SU-DHL-6 (cell line): ENCODE results near the gene NBPF9.
"Not testable (repeated sequence)": the region's sequence is repeated elsewhere in the genome, so short reads cannot be mapped to it uniquely, and the experiment has no call there.

ENCODE experiments used
- H2AFZ ChIP-seq: fragments of 200-600 bp; sonication (generic); 2 replicates; pipeline ENCODE4 v1.6.1; 2014; ENCODE audit warnings: low read depth, mild to moderate bottlenecking, moderate library complexity, mixed read lengths, antibody characterized with exemption, low read length; ENCODE audit not compliant: severe bottlenecking
- H3F3A ChIP-seq: fragments of 200-600 bp; shearing (Covaris generic); 2 replicates; pipeline ENCODE4 v1.6.0; 2016; ENCODE audit warnings: antibody characterized with exemption, mild to moderate bottlenecking; ENCODE audit not compliant: insufficient read depth
- H3K27ac ChIP-seq: fragments of 200-600 bp; sonication (generic); 2 replicates; pipeline ENCODE4 v1.5.1; 2016; ENCODE audit warnings: low read depth, mild to moderate bottlenecking, low read length, moderate library complexity, mixed read lengths
- H3K27me3 ChIP-seq: fragments of 200-600 bp; sonication (generic), shearing (Covaris generic); 2 replicates; pipeline ENCODE4 v1.6.0; 2014; ENCODE audit warnings: mild to moderate bottlenecking, low read length
- H3K36me3 ChIP-seq: fragments of 200-600 bp; sonication (generic); 2 replicates; pipeline ENCODE4 v1.6.1; 2014; ENCODE audit warnings: mild to moderate bottlenecking, low read length, mixed read lengths
- H3K4me2 ChIP-seq: fragments of 300-600, 200-600 bp; shearing (Covaris generic), sonication (generic); 2 replicates; pipeline ENCODE4 v1.6.0; 2014; ENCODE audit warnings: low read length, low read depth, mild to moderate bottlenecking; ENCODE audit not compliant: poor library complexity, severe bottlenecking
- H3K4me3 ChIP-seq: fragments of 200-600 bp; sonication (generic); 2 replicates; pipeline ENCODE4 v1.5.1; 2014; ENCODE audit warnings: antibody characterized with exemption, low read length, mild to moderate bottlenecking, mixed read lengths; ENCODE audit not compliant: insufficient read depth, poor library complexity, severe bottlenecking
- H3K79me2 ChIP-seq: fragments of 200-600 bp; sonication (generic); 2 replicates; pipeline ENCODE4 v1.6.1; 2014; ENCODE audit warnings: mild to moderate bottlenecking, low read length, moderate library complexity; ENCODE audit not compliant: insufficient read depth
- H3K9ac ChIP-seq: fragments of 200-600 bp; sonication (generic); 2 replicates; pipeline ENCODE4 v1.7.0; 2014; ENCODE audit warnings: mild to moderate bottlenecking, low read length
- H3K9me2 ChIP-seq: fragments of 200-600 bp; sonication (generic); replicated peaks from 2 replicates; pipeline ENCODE4 v1.6.1; 2014; ENCODE audit warnings: low read length; ENCODE audit not compliant: insufficient read depth
- H3K9me3 ChIP-seq: fragments of 200-600 bp; sonication (generic); 2 replicates; pipeline ENCODE4 v1.6.1; 2014; ENCODE audit warnings: low read length, mixed read lengths; ENCODE audit not compliant: insufficient read depth
- H4K20me1 ChIP-seq: fragments of 200-600 bp; sonication (generic); 2 replicates; pipeline ENCODE4 v1.6.1; 2014; ENCODE audit warnings: low read depth, mild to moderate bottlenecking, antibody characterized with exemption, low read length, moderate library complexity, mixed read lengths

Gene NBPF9

GRCh38 chr1:149123948-149124926, 20.9 kb upstream of the NBPF9 start:
- H3K36me3 ChIP-seq, H3K9me3 ChIP-seq, H3K27ac ChIP-seq, H3K9me2 ChIP-seq, H3K27me3 ChIP-seq, H4K20me1 ChIP-seq, H3K9ac ChIP-seq, H3K4me3 ChIP-seq, H3K4me2 ChIP-seq, H3K79me2 ChIP-seq, H3F3A ChIP-seq, H2AFZ ChIP-seq: not testable (repeated sequence)

GRCh38 chr1:149112828-149113227, 9.5 kb upstream of the NBPF9 start:
- not testable (repeated sequence) for H4K20me1 ChIP-seq, H3K27me3 ChIP-seq, H3K9ac ChIP-seq, H3K27ac ChIP-seq, H3K36me3 ChIP-seq, H3K9me2 ChIP-seq, H3K9me3 ChIP-seq, H3F3A ChIP-seq, H3K79me2 ChIP-seq, H3K4me2 ChIP-seq, H3K4me3 ChIP-seq, H2AFZ ChIP-seq

GRCh38 chr1:149110343-149110742, 7.0 kb upstream of the NBPF9 start:
- H2AFZ ChIP-seq, H4K20me1 ChIP-seq, H3F3A ChIP-seq, H3K9me3 ChIP-seq, H3K4me3 ChIP-seq, H3K36me3 ChIP-seq, H3K27me3 ChIP-seq, H3K27ac ChIP-seq, H3K9me2 ChIP-seq, H3K4me2 ChIP-seq, H3K9ac ChIP-seq, H3K79me2 ChIP-seq: not testable (repeated sequence)

GRCh38 chr1:149102574-149102973, 777 bp downstream of the NBPF9 start:
- H3K27ac ChIP-seq, H3K36me3 ChIP-seq, H3K79me2 ChIP-seq, H3K27me3 ChIP-seq, H2AFZ ChIP-seq, H3K9me3 ChIP-seq, H3K9me2 ChIP-seq, H4K20me1 ChIP-seq, H3F3A ChIP-seq, H3K4me3 ChIP-seq: not testable (repeated sequence)
- peak overlapping the region; percentile 31; the same call in 1 of the 2 replicates for H3K9ac ChIP-seq
- peak overlapping the region; percentile 34 for H3K4me2 ChIP-seq

GRCh38 chr1:149098276-149098675, 5.1 kb downstream of the NBPF9 start:
- not testable (repeated sequence) for H3K27me3 ChIP-seq, H2AFZ ChIP-seq, H3F3A ChIP-seq, H3K36me3 ChIP-seq, H3K27ac ChIP-seq, H3K9me2 ChIP-seq, H3K79me2 ChIP-seq, H4K20me1 ChIP-seq, H3K9ac ChIP-seq, H3K4me2 ChIP-seq, H3K4me3 ChIP-seq, H3K9me3 ChIP-seq

- H3K4me3 ChIP-seq, H3K27ac ChIP-seq, H2AFZ ChIP-seq: not testable (repeated sequence)
Observed at GRCh38 chr1:149093155-149093554, 10.2 kb downstream of the NBPF9 start.

GRCh38 chr1:149075505-149076127, 27.7 kb downstream of the NBPF9 start:
- not testable (repeated sequence) for H3K9ac ChIP-seq, H3K4me2 ChIP-seq, H4K20me1 ChIP-seq, H3K79me2 ChIP-seq, H3K36me3 ChIP-seq, H3K27ac ChIP-seq, H2AFZ ChIP-seq, H3K27me3 ChIP-seq, H3K9me3 ChIP-seq, H3F3A ChIP-seq, H3K4me3 ChIP-seq, H3K9me2 ChIP-seq

More at GRCh38 chr1:149093155-149093554, 10.2 kb downstream of the NBPF9 start:
- not testable (repeated sequence) for H3K79me2 ChIP-seq, H4K20me1 ChIP-seq, H3K36me3 ChIP-seq, H3K9me3 ChIP-seq, H3K9me2 ChIP-seq, H3K4me2 ChIP-seq, H3K27me3 ChIP-seq, H3K9ac ChIP-seq, H3F3A ChIP-seq

GRCh38 chr1:149064611-149065010, 38.7 kb downstream of the NBPF9 start:
- H3K27ac ChIP-seq, H3K27me3 ChIP-seq, H3K79me2 ChIP-seq, H3F3A ChIP-seq, H4K20me1 ChIP-seq, H3K9me2 ChIP-seq, H3K36me3 ChIP-seq, H3K4me3 ChIP-seq, H3K9ac ChIP-seq, H2AFZ ChIP-seq, H3K4me2 ChIP-seq, H3K9me3 ChIP-seq: not testable (repeated sequence)
